ENCODE data around the gene YKT6.
A peak's percentile ranks its signal among the peaks of the same experiment; 100 is the strongest.

Gene YKT6

GRCh38 chr7:44220358-44221112, 19.8 kb downstream of the YKT6 start:
- no peak for DNase-seq

GRCh38 chr7:44221231-44221791, 20.5 kb downstream of the YKT6 start:
- no peak for DNase-seq

GRCh38 chr7:44222074-44222473, 21.3 kb downstream of the YKT6 start:
- DNase-seq = peak; percentile 57

GRCh38 chr7:44222776-44223261, 22.0 kb downstream of the YKT6 start:
- peak; percentile 23 for DNase-seq

GRCh38 chr7:44223362-44224079, 22.7 kb downstream of the YKT6 start:
- DNase-seq = peak; percentile 43

GRCh38 chr7:44224080-44224973, 23.5 kb downstream of the YKT6 start:
- peak; percentile 19 for DNase-seq

GRCh38 chr7:44224974-44225565, 24.3 kb downstream of the YKT6 start:
- DNase-seq = no peak

- no peak for DNase-seq
These were observed 25.0 kb downstream of the YKT6 start for GRCh38 chr7:44225566-44226395.

GRCh38 chr7:44226396-44226753, 25.6 kb downstream of the YKT6 start:
- no peak for DNase-seq

- DNase-seq = no peak
These were observed 27.1 kb downstream of the YKT6 start for GRCh38 chr7:44227911-44228310.

GRCh38 chr7:44228571-44229350, 28.0 kb downstream of the YKT6 start:
- DNase-seq = no peak

GRCh38 chr7:44229546-44230105, 28.8 kb downstream of the YKT6 start:
- no peak for DNase-seq

- DNase-seq = no peak
These were observed 29.5 kb downstream of the YKT6 start for GRCh38 chr7:44230286-44230685.

GRCh38 chr7:44231088-44231487, 30.3 kb downstream of the YKT6 start:
- DNase-seq = no peak

GRCh38 chr7:44232396-44232795, 31.6 kb downstream of the YKT6 start:
- no peak for DNase-seq

- no peak for DNase-seq
These were observed 32.3 kb downstream of the YKT6 start for GRCh38 chr7:44232901-44233715.

- no peak for DNase-seq
These were observed 34.3 kb downstream of the YKT6 start for GRCh38 chr7:44235066-44235465.

GRCh38 chr7:44235582-44236332, 35.0 kb downstream of the YKT6 start:
- DNase-seq = no peak

GRCh38 chr7:44236333-44236728, 35.6 kb downstream of the YKT6 start:
- DNase-seq = no peak

Data from NCI-H2171 (cell line).